PC-3 (cell line): ENCODE measurements around the gene SPTA1. TPM values are rescaled to one million over a fixed set of nuclear protein-coding genes. Genes with fewer than 3 reads are reported as not detected.

ENCODE experiments used
- ATAC-seq: fragments of 200-7000 bp; cut with Tn5 transposase; 2 replicates; pipeline ENCODE4 v1.9.1; 2020; ENCODE audit warnings: mild to moderate bottlenecking, moderate library complexity
- BruUV-seq: library from RNA; stranded (reverse); fragments of 400-500 nt; replicated peaks from 2 replicates; lab custom pipeline; 2021; lab: Mats Ljungman, UMichigan
- CTCF ChIA-PET: fragments of 300-600 bp; sonication (Branson Sonifier 250); formaldehyde crosslinking; loops from one replicate; lab custom pipeline; 2022; ENCODE audit warnings: antibody characterized with exemption; lab: Charles Lee
- POLR2A ChIA-PET: fragments of 300-600 bp; sonication (Branson Sonifier 250); formaldehyde crosslinking; loops from one replicate; lab custom pipeline; 2022; ENCODE audit warnings: antibody characterized with exemption; ENCODE audit not compliant: unreplicated experiment; lab: Charles Lee
- DNase-seq: peaks from one replicate; pipeline ENCODE4 v3.0.0-alpha.2; 2015
- H2AFZ ChIP-seq: fragments of 300-600 bp; sonication (generic); 2 replicates; pipeline ENCODE4 v1.6.0; 2016; ENCODE audit warnings: antibody characterized with exemption, low read length
- H3F3A ChIP-seq: fragments of 300-600 bp; sonication (generic); one replicate; pipeline ENCODE4 v1.6.0; 2017; ENCODE audit warnings: antibody characterized with exemption, low read length, control low read depth, mild to moderate bottlenecking; ENCODE audit not compliant: unreplicated experiment
- H3K27ac ChIP-seq: fragments of 300-600 bp; sonication (generic); 2 replicates; pipeline ENCODE4 v1.5.1; 2016; ENCODE audit warnings: mild to moderate bottlenecking, low read length
- H3K27me3 ChIP-seq: fragments of 300-600 bp; sonication (generic); 2 replicates; pipeline ENCODE4 v1.6.1; 2016; ENCODE audit warnings: low read length, mixed read lengths
- H3K36me3 ChIP-seq: fragments of 300-600 bp; sonication (generic); 2 replicates; pipeline ENCODE4 v1.6.1; 2016; ENCODE audit warnings: low read depth, mixed run types, low read length, mixed read lengths
- H3K4me1 ChIP-seq: fragments of 300-600 bp; sonication (generic); 2 replicates; pipeline ENCODE4 v1.5.1; 2016; ENCODE audit warnings: low read length; ENCODE audit not compliant: insufficient read depth
- H3K4me2 ChIP-seq: fragments of 300-600 bp; sonication (generic); 2 replicates; pipeline ENCODE4 v1.6.0; 2016; ENCODE audit warnings: low read length
- H3K4me3 ChIP-seq: fragments of 300-600 bp; sonication (generic); 2 replicates; pipeline ENCODE4 v1.5.1; 2016; ENCODE audit warnings: mild to moderate bottlenecking, low read length, mixed read lengths
- H3K79me2 ChIP-seq: fragments of 300-600 bp; sonication (generic); 2 replicates; pipeline ENCODE4 v1.6.1; 2017; ENCODE audit warnings: low read length, mixed read lengths
- H3K9ac ChIP-seq: fragments of 300-600 bp; sonication (generic); 2 replicates; pipeline ENCODE4 v1.6.0; 2016; ENCODE audit warnings: mild to moderate bottlenecking, low read length
- H3K9me2 ChIP-seq: fragments of 300-600 bp; sonication (generic); replicated peaks from 2 replicates; pipeline ENCODE4 v1.6.1; 2016; ENCODE audit warnings: mixed run types, low read length, mixed read lengths
- H3K9me3 ChIP-seq: fragments of 300-600 bp; sonication (generic); 2 replicates; pipeline ENCODE4 v1.6.1; 2016; ENCODE audit warnings: low read length, mixed read lengths
- H4K20me1 ChIP-seq: fragments of 300-600 bp; sonication (generic); 2 replicates; pipeline ENCODE4 v1.6.1; 2016; ENCODE audit warnings: low read length, mixed read lengths
- CTCF ChIP-seq: fragments of 300-600 bp; sonication (generic); conservative IDR thresholded peaks from 2 replicates; pipeline ENCODE4 v1.5.1; 2017; ENCODE audit warnings: antibody characterized with exemption, low read depth, mild to moderate bottlenecking, low read length
- EZH2 ChIP-seq: fragments of 300-600 bp; sonication (generic); IDR thresholded peaks from one replicate; pipeline ENCODE4 v1.6.1; 2017; ENCODE audit warnings: antibody characterized with exemption, mild to moderate bottlenecking, low read length; ENCODE audit not compliant: unreplicated experiment
- EZH2phosphoT487 ChIP-seq: fragments of 300-600 bp; sonication (generic); IDR thresholded peaks from 2 replicates; pipeline ENCODE4 v1.6.1; 2018; ENCODE audit warnings: mild to moderate bottlenecking, antibody characterized with exemption, low read length, borderline replicate concordance
- intact Hi-C: fragments of 100-400 bp; cut with micrococcal nuclease; formaldehyde crosslinking; loops from 2 replicates; pipeline ENCODE4 v1.9.0; 2023
- total RNA-seq: library from RNA; depleted of rRNA; stranded (reverse); fragments of >200 nt; gene quantifications from 2 replicates; pipeline ENCODE4 v1.2.3, GENCODE V29; 2014

SPTA1 gene
- total RNA-seq, 1 experiment from 2014 or later, result not detected

DNA sequence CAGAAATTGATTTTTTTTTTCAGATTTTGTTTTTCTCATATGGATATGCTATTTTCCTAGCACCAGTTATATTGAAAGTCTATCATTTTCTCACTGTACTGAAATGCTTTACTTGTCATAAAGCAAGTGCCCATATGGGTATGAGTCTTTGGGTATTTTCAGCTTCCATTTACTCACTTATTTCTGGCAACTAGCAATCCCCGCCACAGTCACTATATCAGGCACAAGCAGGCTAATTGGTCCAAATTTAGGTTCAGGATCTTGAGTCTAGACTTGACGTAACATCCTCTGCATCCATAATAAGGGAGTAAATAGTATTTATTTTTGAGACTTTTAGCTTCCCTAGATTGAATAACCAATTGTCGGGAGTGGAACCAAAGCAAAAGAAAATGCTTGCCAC lies 109.0 kb downstream of the SPTA1 start:
- H3K4me3 ChIP-seq, result no peak overlapping the region
- no peaks in the 10 kb centered on the region for H3F3A ChIP-seq
- H2AFZ ChIP-seq, result no peak overlapping the region
- no peak for TF ChIP-seq CTCF
- no peak for TF ChIP-seq EZH2
- no peak for TF ChIP-seq EZH2phosphoT487
- ChIA-PET POLR2A (no interaction called here), CTCF (no interaction called here)
- no peak overlapping the region for H3K9ac ChIP-seq
- H3K4me2 ChIP-seq, result no peak overlapping the region
- H3K27me3 ChIP-seq, result peaks cover 10% of the 10 kb centered on the region
- no peaks in the 10 kb centered on the region for H3K36me3 ChIP-seq
- no peaks in the 10 kb centered on the region for H3K9me2 ChIP-seq
- no peak overlapping the region for H3K27ac ChIP-seq
- H4K20me1 ChIP-seq, result no peaks in the 10 kb centered on the region
- intact Hi-C loops, result no loop called here
- no peaks in the 10 kb centered on the region for H3K4me1 ChIP-seq
- no peaks in the 10 kb centered on the region for H3K79me2 ChIP-seq
- no peak for DNase-seq
- ATAC-seq, result no peak
- no TSS peak for BruUV-seq
- H3K9me3 ChIP-seq, result no peaks in the 10 kb centered on the region

- no peak overlapping the region for H3K9ac ChIP-seq
- no peaks in the 10 kb centered on the region; the same call in 1 of the 2 replicates for H3K9me3 ChIP-seq
- no peak overlapping the region for H3K4me2 ChIP-seq
- intact Hi-C loops, result no loop called here
- peaks cover 3% of the 10 kb centered on the region; the same call in 1 of the 2 replicates for H3K27me3 ChIP-seq
- no peaks in the 10 kb centered on the region for H3K79me2 ChIP-seq
- ChIA-PET POLR2A (no interaction called here), CTCF (no interaction called here)
- H2AFZ ChIP-seq, result no peak overlapping the region
- no peak overlapping the region for H3K27ac ChIP-seq
- no peaks in the 10 kb centered on the region for H3K36me3 ChIP-seq
- H3K4me1 ChIP-seq, result no peaks in the 10 kb centered on the region
- no peaks in the 10 kb centered on the region for H3K9me2 ChIP-seq
- DNase-seq, result no peak
- no TSS peak for BruUV-seq
- no peak for TF ChIP-seq EZH2phosphoT487
- ATAC-seq, result no peak
- H3F3A ChIP-seq, result no peaks in the 10 kb centered on the region
- H4K20me1 ChIP-seq, result no peaks in the 10 kb centered on the region
- no peak overlapping the region for H3K4me3 ChIP-seq
Measured at GRCh38 chr1:158572226-158572625, 114.3 kb downstream of the SPTA1 start.

DNA sequence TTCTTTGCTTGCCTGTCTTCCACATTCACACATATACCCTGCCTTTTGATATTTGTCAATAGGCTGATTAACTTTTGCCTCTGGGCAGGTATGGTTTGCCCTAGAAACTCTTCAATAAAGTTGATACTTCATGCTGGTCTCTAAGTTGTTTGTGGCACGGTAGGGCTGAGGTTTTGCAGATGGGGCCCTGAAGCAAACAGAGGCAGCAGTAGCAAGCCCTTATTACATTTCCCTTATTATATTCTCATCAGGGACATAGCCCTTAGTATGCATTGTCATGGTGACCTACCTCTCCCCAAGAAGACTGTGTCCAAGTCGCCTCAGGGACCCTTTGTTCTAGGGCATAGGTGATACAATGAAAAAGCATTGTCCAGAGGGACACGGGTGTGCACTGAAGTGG lies 116.0 kb downstream of the SPTA1 start, which contains the start of gene OR6P1:
TSS of gene OR6P1 (minus strand) at position 101 of the 400 bp plus-strand sequence. CDS start 6,976 bp downstream, outside the sequence.
- no peak within 1 kb of the TSS for H3K4me2 ChIP-seq
- no peaks in the 10 kb centered on the region for H4K20me1 ChIP-seq
- H3K9me3 ChIP-seq, result no peaks in the 10 kb centered on the region; the same call in 1 of the 2 replicates
- DNase-seq (no peak), ATAC-seq (no peak)
- H2AFZ ChIP-seq, result no peak within 1 kb of the TSS
- no peaks in the 10 kb centered on the region for H3K36me3 ChIP-seq
- POLR2A ChIA-PET, result no interaction called here
- intact Hi-C loops, result no loop called here
- no peaks in the 10 kb centered on the region for H3K4me1 ChIP-seq
- no peak for TF ChIP-seq EZH2
- no peak for TF ChIP-seq CTCF
- TF ChIP-seq EZH2phosphoT487, result no peak
- BruUV-seq, result no TSS peak
- H3K27me3 ChIP-seq, result no peaks in the 10 kb centered on the region
- no peak within 1 kb of the TSS for H3K9ac ChIP-seq
- H3K79me2 ChIP-seq, result no peaks in the 10 kb centered on the region
- CTCF ChIA-PET, result no interaction called here
- no peak within 1 kb of the TSS for H3K4me3 ChIP-seq
- H3K9me2 ChIP-seq, result no peaks in the 10 kb centered on the region
- no peaks in the 10 kb centered on the region for H3F3A ChIP-seq
- H3K27ac ChIP-seq, result no peak within 1 kb of the TSS
